HG02973 (cell line): ENCODE measurements around the gene DRD3.

Source experiments
- ATAC-seq: cut with Tn5 transposase; IDR thresholded peaks from one replicate; pipeline ENCODE4 v1.9.1; 2021; ENCODE audit warnings: moderate library complexity; ENCODE audit not compliant: unreplicated experiment

The DRD3 gene

DNA sequence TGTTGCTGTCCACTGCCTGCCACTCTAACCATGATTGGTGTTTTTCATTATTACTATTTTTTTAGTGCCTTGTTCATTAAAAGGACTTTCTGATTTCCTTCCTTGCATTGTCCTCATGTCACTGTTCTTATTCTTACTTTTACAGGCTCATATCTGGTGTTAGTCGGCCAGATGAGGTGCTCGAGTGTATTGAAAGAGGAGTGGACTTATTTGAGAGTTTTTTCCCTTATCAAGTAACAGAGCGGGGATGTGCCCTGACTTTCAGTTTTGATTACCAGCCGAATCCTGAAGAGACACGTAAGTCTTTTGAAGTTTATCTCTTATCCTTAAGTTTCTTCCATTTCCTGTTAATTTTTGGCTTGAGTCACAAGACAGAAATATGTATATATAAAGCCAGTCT, 99.1 kb downstream of the DRD3 start:
- no peak for ATAC-seq

DNA sequence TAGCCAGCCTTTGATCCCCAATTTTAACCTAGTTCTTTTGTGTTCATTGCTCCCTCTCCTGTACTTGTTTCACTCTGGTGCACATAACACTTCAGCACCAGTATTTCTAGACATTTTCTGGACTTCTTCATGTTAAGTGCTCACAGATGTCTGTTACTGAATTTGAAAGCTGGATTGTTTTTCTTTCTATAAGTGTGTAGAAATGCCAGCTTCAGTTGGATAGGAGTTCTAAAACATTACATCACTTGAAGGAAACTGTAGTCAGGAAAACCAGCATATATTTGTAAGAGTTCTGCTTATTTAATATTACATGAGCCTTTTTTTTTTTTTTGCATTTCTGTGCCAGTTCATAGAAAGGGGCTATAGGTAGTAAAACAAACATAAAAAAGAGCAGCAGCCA, 100.7 kb downstream of the DRD3 start:
- ATAC-seq: no peak
